Measurements from ENCODE around the gene MTFR2. TPM values are rescaled to one million over a fixed set of nuclear protein-coding genes. Genes with fewer than 3 reads are reported as not detected.

The MTFR2 gene
- total RNA-seq, 2 donors from 2014 or later = 4.0 to 6.3 TPM

- Histone ChIP-seq H3K9me3 (ENCODE audit: control insufficient read depth, low read length) (no peaks in the 10 kb centered on the region), H3K9ac (ENCODE audit: extremely low read depth, low read length, poor library complexity, severe bottlenecking) (no peak overlapping the region), H3K4me3 (ENCODE audit: low read length) (peak overlapping the region; percentile 31), H3K36me3 (ENCODE audit: control insufficient read depth, insufficient read depth, low read length) (peaks cover 28% of the 10 kb centered on the region), H3K4me1 (ENCODE audit: control insufficient read depth, insufficient read depth, low read length) (no peaks in the 10 kb centered on the region), H3K27me3 (ENCODE audit: control insufficient read depth, insufficient read depth, low read length, poor library complexity, severe bottlenecking) (no peaks in the 10 kb centered on the region), H3K27ac (ENCODE audit: low read depth, low read length) (no peak overlapping the region)
- Mint-ChIP-seq H3K36me3 (ENCODE audit: low read depth) (peaks cover 20% of the 10 kb centered on the region), H3K4me3 (no peak overlapping the region), H3K9me3 (no peaks in the 10 kb centered on the region), H3K27ac (peak overlapping the region; percentile 30), H3K4me1 (peaks cover 34% of the 10 kb centered on the region), H3K27me3 (ENCODE audit: insufficient read depth) (no peaks in the 10 kb centered on the region)
- TF ChIP-seq, protein P1, sequence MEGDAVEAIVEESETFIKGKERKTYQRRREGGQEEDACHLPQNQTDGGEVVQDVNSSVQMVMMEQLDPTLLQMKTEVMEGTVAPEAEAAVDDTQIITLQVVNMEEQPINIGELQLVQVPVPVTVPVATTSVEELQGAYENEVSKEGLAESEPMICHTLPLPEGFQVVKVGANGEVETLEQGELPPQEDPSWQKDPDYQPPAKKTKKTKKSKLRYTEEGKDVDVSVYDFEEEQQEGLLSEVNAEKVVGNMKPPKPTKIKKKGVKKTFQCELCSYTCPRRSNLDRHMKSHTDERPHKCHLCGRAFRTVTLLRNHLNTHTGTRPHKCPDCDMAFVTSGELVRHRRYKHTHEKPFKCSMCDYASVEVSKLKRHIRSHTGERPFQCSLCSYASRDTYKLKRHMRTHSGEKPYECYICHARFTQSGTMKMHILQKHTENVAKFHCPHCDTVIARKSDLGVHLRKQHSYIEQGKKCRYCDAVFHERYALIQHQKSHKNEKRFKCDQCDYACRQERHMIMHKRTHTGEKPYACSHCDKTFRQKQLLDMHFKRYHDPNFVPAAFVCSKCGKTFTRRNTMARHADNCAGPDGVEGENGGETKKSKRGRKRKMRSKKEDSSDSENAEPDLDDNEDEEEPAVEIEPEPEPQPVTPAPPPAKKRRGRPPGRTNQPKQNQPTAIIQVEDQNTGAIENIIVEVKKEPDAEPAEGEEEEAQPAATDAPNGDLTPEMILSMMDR (conservative IDR thresholded peaks at IDR 0.05) = no peak
- WGBS, 2 experiments (ENCODE audit: insufficient coverage in 1 of 2, insufficient read length in 1 of 2) = 19 to 34% methylated on average over 2 of the region's 2 CpGs
- no peak for DNase-seq
These were observed 34.8 kb upstream of the MTFR2 start for GRCh38 chr6:136284909-136285308.

GRCh38 chr6:136282906-136283305, 32.8 kb upstream of the MTFR2 start:
- Mint-ChIP-seq H3K27ac (no peak overlapping the region), H3K36me3 (ENCODE audit: low read depth) (peaks cover 28% of the 10 kb centered on the region), H3K4me1 (peaks cover 29% of the 10 kb centered on the region), H3K27me3 (ENCODE audit: insufficient read depth) (no peaks in the 10 kb centered on the region), H3K4me3 (no peak overlapping the region), H3K9me3 (no peaks in the 10 kb centered on the region)
- no peak overlapping the region for H3K9ac ChIP-seq (ENCODE audit: extremely low read depth, low read length, poor library complexity, severe bottlenecking)
- DNase-seq = no peak
- no peaks in the 10 kb centered on the region for H3K27me3 ChIP-seq (ENCODE audit: control insufficient read depth, insufficient read depth, low read length, poor library complexity, severe bottlenecking)
- 94 to 100% methylated on average over 3 of the region's 4 CpGs for WGBS, 2 experiments (ENCODE audit: insufficient coverage in 1 of 2, insufficient read length in 1 of 2)
- TF ChIP-seq, protein P1 (conservative IDR thresholded peaks at IDR 0.05) = no peak
- no peaks in the 10 kb centered on the region for H3K9me3 ChIP-seq (ENCODE audit: control insufficient read depth, low read length)
- H3K36me3 ChIP-seq (ENCODE audit: control insufficient read depth, insufficient read depth, low read length) = peaks cover 44% of the 10 kb centered on the region
- H3K4me1 ChIP-seq (ENCODE audit: control insufficient read depth, insufficient read depth, low read length) = no peaks in the 10 kb centered on the region
- no peak overlapping the region for H3K27ac ChIP-seq (ENCODE audit: low read depth, low read length)
- no peak overlapping the region for H3K4me3 ChIP-seq (ENCODE audit: low read length)

DNA sequence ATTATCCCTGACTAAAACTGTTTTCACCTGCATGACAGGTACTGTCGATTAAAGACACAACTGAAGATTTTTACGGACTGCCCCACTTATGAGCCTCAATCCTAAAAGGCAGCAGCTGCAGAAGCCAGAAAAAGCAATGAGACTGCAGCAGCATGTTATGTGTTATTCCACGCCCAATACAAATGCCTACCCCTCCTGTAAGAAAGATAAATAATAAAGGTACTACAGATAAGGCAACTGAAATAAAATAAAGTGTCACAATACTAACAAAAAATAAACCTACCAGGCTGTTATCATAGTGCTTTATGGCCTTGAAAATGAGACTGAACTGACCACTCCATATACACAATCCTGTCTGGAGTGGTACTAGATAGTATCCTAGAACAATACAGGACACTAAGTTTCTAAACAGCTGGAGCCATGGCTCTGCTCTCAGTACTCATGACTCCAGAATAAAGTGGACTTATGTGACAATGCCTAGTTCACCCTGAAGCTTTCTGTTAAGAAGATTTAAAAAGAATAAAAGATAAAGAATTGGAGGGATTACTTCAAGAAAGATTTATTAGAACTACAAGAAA, 30.0 kb upstream of the MTFR2 start:
- no peaks in the 10 kb centered on the region for H3K9me3 Mint-ChIP-seq
- H3K27ac Mint-ChIP-seq = no peak overlapping the region
- DNase-seq = no peak
- no peaks in the 10 kb centered on the region for H3K27me3 Mint-ChIP-seq (ENCODE audit: insufficient read depth)
- H3K9ac ChIP-seq (ENCODE audit: extremely low read depth, low read length, poor library complexity, severe bottlenecking) = no peak overlapping the region
- TF ChIP-seq, protein P1 (conservative IDR thresholded peaks at IDR 0.05) = no peak
- no peaks in the 10 kb centered on the region for H3K27me3 ChIP-seq (ENCODE audit: control insufficient read depth, insufficient read depth, low read length, poor library complexity, severe bottlenecking)
- no peak overlapping the region for H3K4me3 Mint-ChIP-seq
- no peaks in the 10 kb centered on the region for H3K9me3 ChIP-seq (ENCODE audit: control insufficient read depth, low read length)
- peaks cover 44% of the 10 kb centered on the region for H3K36me3 Mint-ChIP-seq (ENCODE audit: low read depth)
- H3K4me1 Mint-ChIP-seq = peaks cover 19% of the 10 kb centered on the region
- no peak overlapping the region for H3K27ac ChIP-seq (ENCODE audit: low read depth, low read length)
- no peaks in the 10 kb centered on the region for H3K4me1 ChIP-seq (ENCODE audit: control insufficient read depth, insufficient read depth, low read length)
- peaks cover 67% of the 10 kb centered on the region for H3K36me3 ChIP-seq (ENCODE audit: control insufficient read depth, insufficient read depth, low read length)
- 99 to 100% methylated on average over 2 to 3 of the region's 3 CpGs for WGBS, 2 experiments (ENCODE audit: insufficient coverage in 1 of 2, insufficient read length in 1 of 2)
- no peak overlapping the region for H3K4me3 ChIP-seq (ENCODE audit: low read length)
